Gastroesophageal sphincter (tissue), 4 donors: ENCODE results near the gene CADM1. TPM values are rescaled to one million over a fixed set of nuclear protein-coding genes. Genes with fewer than 3 reads are reported as not detected.

Source experiments
- ATAC-seq: fragments of 150-250 bp; one replicate; pipeline ENCODE4 v1.9.1; 2016; ENCODE audit warnings: mild to moderate bottlenecking, moderate library complexity
- H3K27ac ChIP-seq, 4 donors: fragments of 200-600 bp; sonication (generic) in 3 of 4; 1 replicate in 3 of 4; 2 replicates in 1 of 4; pipeline ENCODE4 v1.5.1; 2016 to 2019
- H3K27me3 ChIP-seq: fragments of 200-600 bp; sonication (generic); one replicate; pipeline ENCODE4 v1.5.1; 2019
- H3K36me3 ChIP-seq, 2 donors: fragments of 200-600 bp; sonication (generic); one replicate each; pipeline ENCODE4 v1.5.1; 2019; ENCODE audit warnings: control low read depth in 1 of 2
- H3K4me1 ChIP-seq, 3 donors: fragments of 200-600 bp; sonication (generic); 1 replicate in 2 of 3; 2 replicates in 1 of 3; pipeline ENCODE4 v1.5.1; 2016 to 2019; ENCODE audit warnings: control low read depth in 2 of 3
- H3K4me3 ChIP-seq, 2 donors: fragments of 200-600 bp; sonication (generic); one replicate each; pipeline ENCODE4 v1.5.1; 2019; ENCODE audit warnings: mild to moderate bottlenecking in 1 of 2, moderate library complexity in 1 of 2
- H3K9me3 ChIP-seq, 3 donors: fragments of 200-600 bp; sonication (generic); one replicate each; pipeline ENCODE4 v1.5.1; 2017 to 2019; ENCODE audit warnings: control low read depth in 2 of 3
- EP300 ChIP-seq: sonication (generic); formaldehyde crosslinking; IDR thresholded peaks from one replicate; pipeline ENCODE4 v1.6.1; 2017; ENCODE audit warnings: antibody characterized with exemption, mild to moderate bottlenecking
- POLR2A ChIP-seq, 2 donors: fragments of 450-650 bp; IDR thresholded peaks; one replicate each; pipeline ENCODE4 v1.6.1; 2017; ENCODE audit warnings: antibody characterized with exemption in 2 of 2, mild to moderate bottlenecking in 2 of 2, moderate library complexity in 1 of 2
- POLR2AphosphoS5 ChIP-seq: sonication (generic); formaldehyde crosslinking; IDR thresholded peaks from one replicate; pipeline ENCODE4 v1.6.1; 2017; ENCODE audit warnings: antibody characterized with exemption
- WGBS, 2 donors: methylation state at CpG; one replicate each; pipeline ENCODE4 v1.1.5; 2018; ENCODE audit warnings: low coverage in 1 of 2; 5-methylcytosine and 5-hydroxymethylcytosine counted together
- total RNA-seq, 4 donors: library from RNA; depleted of rRNA; stranded (reverse); fragments of >200 nt; gene quantifications; one replicate each; pipeline ENCODE4 v1.1.0, GENCODE V29; 2016
- TF ChIP-seq, protein P1 (sequence below), 4 experiments: fragments of 200-600 bp in 2 of 4; fragments of 450-650 bp in 2 of 4; sonication (generic) in 1 of 4; IDR thresholded peaks; one replicate each; pipeline ENCODE4 v1.5.1; 2017 to 2019; ENCODE audit warnings: antibody characterized with exemption in 4 of 4, mild to moderate bottlenecking in 2 of 4, moderate library complexity in 2 of 4

The CADM1 gene
- total RNA-seq, 4 donors from 2014 or later = 10.4 to 23.5 (median 17.1) TPM

DNA sequence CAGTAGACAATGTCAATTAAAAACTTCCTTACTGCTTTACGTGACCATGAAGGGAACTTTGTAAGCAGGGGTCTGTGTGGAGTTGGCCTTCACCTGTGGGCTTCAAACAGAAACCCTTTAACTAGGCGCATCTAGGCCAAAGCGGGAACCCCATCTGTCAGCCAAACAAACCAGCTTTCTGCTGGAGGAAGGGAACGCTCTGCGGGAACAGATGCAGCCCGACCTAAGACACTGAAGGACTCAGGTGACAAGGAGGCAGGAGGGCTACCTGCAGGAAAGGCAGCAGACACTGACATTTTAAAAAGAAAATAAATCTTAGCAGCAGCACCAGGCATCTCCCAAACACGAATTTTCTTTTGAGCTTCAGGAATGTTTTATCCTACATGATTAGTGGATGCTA is 78.4 kb downstream of the CADM1 start:
- no peaks in the 10 kb centered on the region for H3K27me3 ChIP-seq
- no peak for ATAC-seq
- H3K36me3 ChIP-seq = no peaks in the 10 kb centered on the region
- H3K27ac ChIP-seq = no peak overlapping the region
- TF ChIP-seq, protein P1, sequence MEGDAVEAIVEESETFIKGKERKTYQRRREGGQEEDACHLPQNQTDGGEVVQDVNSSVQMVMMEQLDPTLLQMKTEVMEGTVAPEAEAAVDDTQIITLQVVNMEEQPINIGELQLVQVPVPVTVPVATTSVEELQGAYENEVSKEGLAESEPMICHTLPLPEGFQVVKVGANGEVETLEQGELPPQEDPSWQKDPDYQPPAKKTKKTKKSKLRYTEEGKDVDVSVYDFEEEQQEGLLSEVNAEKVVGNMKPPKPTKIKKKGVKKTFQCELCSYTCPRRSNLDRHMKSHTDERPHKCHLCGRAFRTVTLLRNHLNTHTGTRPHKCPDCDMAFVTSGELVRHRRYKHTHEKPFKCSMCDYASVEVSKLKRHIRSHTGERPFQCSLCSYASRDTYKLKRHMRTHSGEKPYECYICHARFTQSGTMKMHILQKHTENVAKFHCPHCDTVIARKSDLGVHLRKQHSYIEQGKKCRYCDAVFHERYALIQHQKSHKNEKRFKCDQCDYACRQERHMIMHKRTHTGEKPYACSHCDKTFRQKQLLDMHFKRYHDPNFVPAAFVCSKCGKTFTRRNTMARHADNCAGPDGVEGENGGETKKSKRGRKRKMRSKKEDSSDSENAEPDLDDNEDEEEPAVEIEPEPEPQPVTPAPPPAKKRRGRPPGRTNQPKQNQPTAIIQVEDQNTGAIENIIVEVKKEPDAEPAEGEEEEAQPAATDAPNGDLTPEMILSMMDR (IDR thresholded peaks at IDR 0.05) = no peak
- TF ChIP-seq POLR2A (IDR thresholded peaks at IDR 0.05) = no peak
- TF ChIP-seq EP300 = no peak
- H3K4me1 ChIP-seq = peaks cover 0 to 12% (median 0%) of the 10 kb centered on the region in 3 donors
- H3K4me3 ChIP-seq = no peak overlapping the region
- 79 to 96% methylated on average over 2 to 7 of the region's 7 CpGs for WGBS, 2 donors
- H3K9me3 ChIP-seq = no peaks in the 10 kb centered on the region

DNA sequence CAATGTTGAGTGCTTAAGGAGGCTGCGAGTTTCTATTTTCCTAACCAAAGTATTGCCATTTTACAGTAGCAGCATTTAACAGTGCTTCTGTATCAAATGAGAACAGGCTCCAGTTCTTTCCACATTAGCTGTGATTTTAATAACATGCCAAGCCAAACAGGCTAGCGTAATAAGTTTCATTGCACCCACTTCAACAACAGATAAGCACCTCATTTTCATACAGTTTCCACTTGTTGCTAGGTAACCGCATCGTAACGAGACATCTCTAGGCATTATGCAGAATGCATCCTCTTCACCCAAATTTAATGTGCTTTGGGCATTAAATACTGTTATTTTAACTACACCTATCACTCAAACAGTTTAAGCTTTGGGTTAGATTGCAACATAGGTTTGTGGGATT is 79.0 kb downstream of the CADM1 start:
- Histone ChIP-seq H3K4me1 (peaks cover 0 to 14% (median 0%) of the 10 kb centered on the region in 3 donors), H3K27me3 (no peaks in the 10 kb centered on the region), H3K4me3 (no peak overlapping the region), H3K36me3 (no peaks in the 10 kb centered on the region), H3K27ac (no peak overlapping the region), H3K9me3 (no peaks in the 10 kb centered on the region)
- WGBS, 2 donors = 88 to 95% methylated on average over 5 of the region's 5 CpGs
- TF ChIP-seq POLR2AphosphoS5 (no peak), POLR2A (IDR thresholded peaks at IDR 0.05) (no peak), EP300 (no peak)
- TF ChIP-seq, protein P1 (IDR thresholded peaks at IDR 0.05) = no peak
- no peak for ATAC-seq

DNA sequence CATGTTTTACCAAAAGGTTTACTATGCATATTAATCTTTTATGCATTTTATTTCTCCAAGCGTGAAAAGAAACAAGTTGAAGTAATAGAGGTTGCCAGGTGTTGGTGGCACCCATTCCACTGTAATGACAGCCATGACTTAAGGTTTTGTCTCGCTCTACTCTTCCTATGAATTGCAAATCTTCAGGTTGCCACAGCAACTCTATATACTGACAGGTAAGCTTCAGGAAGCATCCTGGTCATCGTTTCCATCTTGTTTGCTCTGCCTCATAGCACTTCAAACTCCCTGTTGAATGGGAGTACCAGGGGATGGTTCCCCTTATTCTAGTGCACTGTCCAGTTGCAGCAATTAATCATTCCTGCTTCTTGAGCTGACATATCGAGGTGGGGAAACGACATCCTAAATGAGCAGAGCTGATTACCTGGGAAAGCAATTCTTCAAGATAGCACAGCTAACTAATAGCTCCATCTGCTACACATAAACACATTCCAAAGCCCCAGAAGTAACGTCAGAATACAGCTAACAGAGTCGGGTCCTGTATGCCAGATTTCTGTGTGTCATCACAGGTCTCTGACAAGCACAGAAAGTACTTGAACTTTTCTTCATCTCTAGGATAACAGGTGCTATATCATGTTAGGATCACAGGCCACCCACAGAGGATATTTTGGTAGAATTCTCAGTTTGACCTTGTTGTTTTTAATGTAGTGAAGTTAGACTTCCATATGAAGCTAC is 80.3 kb downstream of the CADM1 start:
- Histone ChIP-seq H3K27me3 (no peaks in the 10 kb centered on the region), H3K36me3 (no peaks in the 10 kb centered on the region), H3K4me1 (peaks cover 0 to 14% (median 0%) of the 10 kb centered on the region in 3 donors), H3K4me3 (no peak overlapping the region), H3K9me3 (no peaks in the 10 kb centered on the region), H3K27ac (no peak overlapping the region)
- ATAC-seq = no peak
- TF ChIP-seq EP300 (no peak), POLR2A (IDR thresholded peaks at IDR 0.05) (no peak), POLR2AphosphoS5 (no peak)
- TF ChIP-seq, protein P1 (IDR thresholded peaks at IDR 0.05) = no peak
- 58 to 60% methylated on average over 5 to 7 of the region's 7 CpGs for WGBS, 2 donors

DNA sequence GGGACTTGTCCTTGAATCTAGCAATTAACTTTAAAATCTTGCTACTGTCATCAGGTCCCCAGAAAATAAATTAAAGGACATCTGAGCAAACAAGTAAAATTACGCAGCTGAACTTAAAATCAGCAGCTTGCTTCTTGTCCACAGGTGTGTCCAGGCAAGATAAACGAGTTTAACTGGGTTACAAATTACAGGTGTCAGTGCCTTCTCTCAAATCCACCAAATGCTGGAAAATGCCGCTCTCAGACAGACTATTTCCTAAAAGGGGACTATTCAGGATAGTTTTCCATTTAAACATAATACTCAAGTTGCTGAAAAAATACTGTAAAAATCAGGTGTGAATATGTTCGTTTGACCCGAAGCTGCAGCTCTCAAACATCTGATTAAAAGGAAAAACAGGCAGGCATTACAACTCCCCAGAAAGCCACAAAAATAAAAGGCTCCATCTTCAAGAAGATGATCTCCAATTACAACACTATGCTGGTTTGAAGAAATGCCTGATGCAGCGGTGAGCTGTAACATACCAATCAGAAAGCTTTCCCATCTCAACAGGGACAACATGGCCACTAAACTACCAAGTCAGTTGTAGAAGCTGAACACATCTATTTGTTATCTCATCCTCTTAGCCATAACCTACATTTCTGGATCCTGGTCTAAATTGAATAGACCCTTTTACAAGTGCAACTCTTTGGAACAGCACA is 82.1 kb downstream of the CADM1 start:
- H3K4me3 ChIP-seq = no peak overlapping the region
- ATAC-seq = no peak

More for the DNA sequence above, 82.1 kb downstream of the CADM1 start:
- TF ChIP-seq EP300 (no peak), POLR2A (IDR thresholded peaks at IDR 0.05) (no peak), POLR2AphosphoS5 (no peak)
- TF ChIP-seq, protein P1 (IDR thresholded peaks at IDR 0.05) = no peak
- no peak overlapping the region for H3K27ac ChIP-seq
- H3K4me1 ChIP-seq = peaks cover 0 to 14% (median 0%) of the 10 kb centered on the region in 3 donors
- no peaks in the 10 kb centered on the region for H3K27me3 ChIP-seq
- no peaks in the 10 kb centered on the region for H3K9me3 ChIP-seq
- no peaks in the 10 kb centered on the region for H3K36me3 ChIP-seq
- 67 to 81% methylated on average over 6 of the region's 6 CpGs for WGBS, 2 donors
